Activated T-cell treated with anti-CD3 and anti-CD28 coated beads, Interleukin-2, amount 50 U/mL, for 24 hours (primary cell): ENCODE results near the gene KRTAP21-3.
"Not testable (repeated sequence)": the region's sequence is repeated elsewhere in the genome, so short reads cannot be mapped to it uniquely, and the experiment has no call there.

ENCODE experiments used
- DNase-seq: peaks from one replicate; pipeline ENCODE4 v3.0.0-alpha.2; 2020
- H3K27ac Mint-ChIP-seq: 2 replicates; pipeline ENCODE4 v1.8.0; 2020; ENCODE audit warnings: mild to moderate bottlenecking, mixed read lengths
- H3K27me3 Mint-ChIP-seq: 2 replicates; pipeline ENCODE4 v1.8.0; 2020; ENCODE audit warnings: mixed read lengths
- H3K36me3 Mint-ChIP-seq: 2 replicates; pipeline ENCODE4 v1.8.0; 2020; ENCODE audit warnings: low read depth, mixed read lengths
- H3K4me1 Mint-ChIP-seq: 2 replicates; pipeline ENCODE4 v1.8.0; 2020; ENCODE audit warnings: low read depth, mixed read lengths
- H3K4me3 Mint-ChIP-seq: 2 replicates; pipeline ENCODE4 v1.8.0; 2020; ENCODE audit warnings: mild to moderate bottlenecking, moderate library complexity, mixed read lengths
- H3K9me3 Mint-ChIP-seq: 2 replicates; pipeline ENCODE4 v1.8.0; 2020; ENCODE audit warnings: mixed read lengths

Gene KRTAP21-3

GRCh38 chr21:30718239-30718909 is at the start of gene KRTAP21-3:
KRTAP21-3 (minus strand) TSS chr21:30718777; CDS start chr21:30718759, 18 bp downstream.
- no peaks in the 10 kb centered on the region for H3K36me3 Mint-ChIP-seq
- H3K4me1 Mint-ChIP-seq, result peaks cover 28% of the 10 kb centered on the region
- peak within 1 kb of the TSS; percentile 27 for H3K4me3 Mint-ChIP-seq
- DNase-seq, result no peak
- H3K9me3 Mint-ChIP-seq, result peaks cover 5% of the 10 kb centered on the region
- peaks cover 4% of the 10 kb centered on the region for H3K27me3 Mint-ChIP-seq
- peak within 1 kb of the TSS; percentile 88 for H3K27ac Mint-ChIP-seq

GRCh38 chr21:30760776-30761175 is 42.2 kb upstream of the KRTAP21-3 start:
- H3K9me3 Mint-ChIP-seq, result no peaks in the 10 kb centered on the region

GRCh38 chr21:30758306-30758705 is 39.7 kb upstream of the KRTAP21-3 start:
- Mint-ChIP-seq H3K4me3 (no peak overlapping the region), H3K4me1 (no peaks in the 10 kb centered on the region), H3K27ac (no peak overlapping the region), H3K9me3 (no peaks in the 10 kb centered on the region), H3K27me3 (peaks cover 4% of the 10 kb centered on the region), H3K36me3 (no peaks in the 10 kb centered on the region)
- DNase-seq, result no peak

More at GRCh38 chr21:30760776-30761175, 42.2 kb upstream of the KRTAP21-3 start:
- DNase-seq, result no peak
- Mint-ChIP-seq H3K4me1 (no peaks in the 10 kb centered on the region), H3K27me3 (peaks cover 4% of the 10 kb centered on the region), H3K4me3 (no peak overlapping the region), H3K27ac (no peak overlapping the region), H3K36me3 (no peaks in the 10 kb centered on the region)

GRCh38 chr21:30755328-30755727 is 36.8 kb upstream of the KRTAP21-3 start, which contains the start of gene KRTAP21-1:
KRTAP21-1 (minus strand) TSS chr21:30755428; CDS start chr21:30755378, 50 bp downstream.
- not testable (repeated sequence) for H3K9me3 Mint-ChIP-seq, H3K27me3 Mint-ChIP-seq, H3K36me3 Mint-ChIP-seq, DNase-seq, H3K27ac Mint-ChIP-seq, H3K4me1 Mint-ChIP-seq, H3K4me3 Mint-ChIP-seq

GRCh38 chr21:30747159-30747558 is 28.6 kb upstream of the KRTAP21-3 start, which contains the start of gene KRTAP21-2:
KRTAP21-2 (minus strand) TSS chr21:30747259; CDS start chr21:30747202, 57 bp downstream.
- H3K27ac Mint-ChIP-seq, result no peak within 1 kb of the TSS
- no peaks in the 10 kb centered on the region for H3K27me3 Mint-ChIP-seq
- no peak for DNase-seq
- H3K9me3 Mint-ChIP-seq, result no peaks in the 10 kb centered on the region
- no peak within 1 kb of the TSS for H3K4me3 Mint-ChIP-seq
- no peaks in the 10 kb centered on the region for H3K4me1 Mint-ChIP-seq
- H3K36me3 Mint-ChIP-seq, result no peaks in the 10 kb centered on the region

GRCh38 chr21:30740462-30740861 is 21.9 kb upstream of the KRTAP21-3 start:
- H3K27me3 Mint-ChIP-seq, result peaks cover 4% of the 10 kb centered on the region
- H3K4me1 Mint-ChIP-seq, result no peaks in the 10 kb centered on the region
- DNase-seq, result no peak
- no peaks in the 10 kb centered on the region for H3K36me3 Mint-ChIP-seq
- H3K27ac Mint-ChIP-seq, result no peak overlapping the region
- no peaks in the 10 kb centered on the region for H3K9me3 Mint-ChIP-seq
- no peak overlapping the region for H3K4me3 Mint-ChIP-seq

- Mint-ChIP-seq H3K9me3 (no peaks in the 10 kb centered on the region), H3K4me3 (no peak overlapping the region), H3K36me3 (no peaks in the 10 kb centered on the region), H3K27ac (no peak overlapping the region), H3K4me1 (no peaks in the 10 kb centered on the region), H3K27me3 (peaks cover 7% of the 10 kb centered on the region)
- DNase-seq, result no peak
These were observed 14.4 kb upstream of the KRTAP21-3 start for GRCh38 chr21:30733026-30733425.

GRCh38 chr21:30726726-30727125 is 8.1 kb upstream of the KRTAP21-3 start:
- H3K27ac Mint-ChIP-seq, result no peak overlapping the region
- no peaks in the 10 kb centered on the region for H3K4me1 Mint-ChIP-seq
- H3K4me3 Mint-ChIP-seq, result no peak overlapping the region
- H3K27me3 Mint-ChIP-seq, result peaks cover 21% of the 10 kb centered on the region
- no peak for DNase-seq
- no peaks in the 10 kb centered on the region for H3K9me3 Mint-ChIP-seq
- H3K36me3 Mint-ChIP-seq, result no peaks in the 10 kb centered on the region

- H3K4me3 Mint-ChIP-seq, result peak overlapping the region; percentile 15
- DNase-seq, result no peak
- no peaks in the 10 kb centered on the region for H3K36me3 Mint-ChIP-seq
- peaks cover 4% of the 10 kb centered on the region for H3K27me3 Mint-ChIP-seq
- H3K9me3 Mint-ChIP-seq, result peaks cover 3% of the 10 kb centered on the region
- peaks cover 26% of the 10 kb centered on the region for H3K4me1 Mint-ChIP-seq
- H3K27ac Mint-ChIP-seq, result peak overlapping the region; percentile 88
These were observed 824 bp upstream of the KRTAP21-3 start for GRCh38 chr21:30719401-30719800.

GRCh38 chr21:30717105-30717504 is 1.5 kb downstream of the KRTAP21-3 start:
- Mint-ChIP-seq H3K4me3 (no peak overlapping the region), H3K27ac (peak overlapping the region; percentile 82), H3K36me3 (no peaks in the 10 kb centered on the region), H3K27me3 (no peaks in the 10 kb centered on the region), H3K4me1 (peaks cover 28% of the 10 kb centered on the region), H3K9me3 (peaks cover 5% of the 10 kb centered on the region)
- DNase-seq, result no peak

- H3K9me3 Mint-ChIP-seq, result peaks cover 7% of the 10 kb centered on the region
- peaks cover 32% of the 10 kb centered on the region for H3K4me1 Mint-ChIP-seq
- no peak for DNase-seq
- no peak overlapping the region for H3K27ac Mint-ChIP-seq
- H3K27me3 Mint-ChIP-seq, result no peaks in the 10 kb centered on the region
- H3K4me3 Mint-ChIP-seq, result no peak overlapping the region
- no peaks in the 10 kb centered on the region for H3K36me3 Mint-ChIP-seq
These were observed 3.6 kb downstream of the KRTAP21-3 start for GRCh38 chr21:30714946-30715345.

- peaks cover 7% of the 10 kb centered on the region for H3K9me3 Mint-ChIP-seq
- no peaks in the 10 kb centered on the region for H3K36me3 Mint-ChIP-seq
- no peak for DNase-seq
- no peak overlapping the region for H3K4me3 Mint-ChIP-seq
- peaks cover 30% of the 10 kb centered on the region for H3K4me1 Mint-ChIP-seq
- H3K27me3 Mint-ChIP-seq, result no peaks in the 10 kb centered on the region
- no peak overlapping the region for H3K27ac Mint-ChIP-seq
These were observed 4.1 kb downstream of the KRTAP21-3 start for GRCh38 chr21:30714456-30714855.

- Mint-ChIP-seq H3K4me1 (peaks cover 23% of the 10 kb centered on the region), H3K9me3 (peaks cover 7% of the 10 kb centered on the region), H3K36me3 (no peaks in the 10 kb centered on the region), H3K27ac (no peak overlapping the region), H3K27me3 (no peaks in the 10 kb centered on the region), H3K4me3 (no peak overlapping the region)
- DNase-seq, result no peak
These were observed 4.8 kb downstream of the KRTAP21-3 start for GRCh38 chr21:30713766-30714165.

GRCh38 chr21:30710499-30710898 is 8.1 kb downstream of the KRTAP21-3 start:
- Mint-ChIP-seq H3K27me3 (no peaks in the 10 kb centered on the region), H3K36me3 (no peaks in the 10 kb centered on the region), H3K4me3 (no peak overlapping the region), H3K4me1 (peaks cover 14% of the 10 kb centered on the region), H3K9me3 (peaks cover 8% of the 10 kb centered on the region), H3K27ac (peak overlapping the region; percentile 66)
- no peak for DNase-seq

GRCh38 chr21:30707409-30707808 is 11.2 kb downstream of the KRTAP21-3 start:
- peaks cover 5% of the 10 kb centered on the region for H3K9me3 Mint-ChIP-seq
- no peaks in the 10 kb centered on the region for H3K36me3 Mint-ChIP-seq
- no peak overlapping the region for H3K4me3 Mint-ChIP-seq

More at GRCh38 chr21:30707409-30707808, 11.2 kb downstream of the KRTAP21-3 start:
- DNase-seq, result no peak
- Mint-ChIP-seq H3K27me3 (no peaks in the 10 kb centered on the region), H3K27ac (no peak overlapping the region), H3K4me1 (peaks cover 12% of the 10 kb centered on the region)
